ENCODE measurements around the gene HOXC10.
A peak's percentile ranks its signal among the peaks of the same experiment; 100 is the strongest.

Gene HOXC10

GRCh38 chr12:54004841-54005530, 20.0 kb downstream of the HOXC10 start:
- peaks cover 42% of the 10 kb centered on the region for H3K4me1 Mint-ChIP-seq
- H3K4me3 Mint-ChIP-seq, result peak overlapping the region; percentile 2 to 6
- DNase-seq, result no peak
- no peak for ATAC-seq
- no peaks in the 10 kb centered on the region for H3K9me3 Mint-ChIP-seq
- H3K27me3 Mint-ChIP-seq, result peaks cover 100% of the 10 kb centered on the region
- H3K27ac Mint-ChIP-seq, result no peak overlapping the region

GRCh38 chr12:54005531-54005852, 20.5 kb downstream of the HOXC10 start:
- ATAC-seq, result no peak
- DNase-seq, result no peak
- Mint-ChIP-seq H3K9me3 (no peaks in the 10 kb centered on the region), H3K4me1 (peaks cover 39% of the 10 kb centered on the region), H3K4me3 (peak overlapping the region; percentile 2 to 6), H3K27me3 (peaks cover 100% of the 10 kb centered on the region), H3K27ac (no peak overlapping the region)

- ATAC-seq (peak; percentile 74), DNase-seq (peak; percentile 83 to 85)
- Mint-ChIP-seq H3K4me1 (peaks cover 41% of the 10 kb centered on the region), H3K9me3 (no peaks in the 10 kb centered on the region), H3K4me3 (peak overlapping the region; percentile 86 to 87), H3K27ac (peak overlapping the region in 1 of 2 donors; percentile 92), H3K27me3 (peaks cover 100% of the 10 kb centered on the region)
Measured at GRCh38 chr12:54005853-54006558, 21.1 kb downstream of the HOXC10 start.

- Mint-ChIP-seq H3K4me1 (peaks cover 48% of the 10 kb centered on the region), H3K27me3 (peaks cover 100% of the 10 kb centered on the region), H3K27ac (no peak overlapping the region), H3K9me3 (no peaks in the 10 kb centered on the region), H3K4me3 (peak overlapping the region; percentile 86 to 87)
- ATAC-seq (no peak), DNase-seq (no peak)
Measured at GRCh38 chr12:54006559-54007220, 21.7 kb downstream of the HOXC10 start.

GRCh38 chr12:54007538-54008259, 22.8 kb downstream of the HOXC10 start:
- no peaks in the 10 kb centered on the region for H3K9me3 Mint-ChIP-seq
- DNase-seq, result no peak
- H3K4me1 Mint-ChIP-seq, result peaks cover 46% of the 10 kb centered on the region
- peaks cover 100% of the 10 kb centered on the region for H3K27me3 Mint-ChIP-seq
- H3K4me3 Mint-ChIP-seq, result no peak overlapping the region
- no peak for ATAC-seq
- no peak overlapping the region for H3K27ac Mint-ChIP-seq

GRCh38 chr12:54008260-54008552, 23.3 kb downstream of the HOXC10 start:
- H3K4me1 Mint-ChIP-seq, result peaks cover 45% of the 10 kb centered on the region
- ATAC-seq (no peak), DNase-seq (no peak)
- peak overlapping the region in 1 of 2 donors; percentile 8 for H3K27ac Mint-ChIP-seq
- peaks cover 100% of the 10 kb centered on the region for H3K27me3 Mint-ChIP-seq
- H3K9me3 Mint-ChIP-seq, result no peaks in the 10 kb centered on the region
- peak overlapping the region in 1 of 2 donors; percentile 13 for H3K4me3 Mint-ChIP-seq

- DNase-seq (no peak), ATAC-seq (peak; percentile 30)
- Mint-ChIP-seq H3K4me3 (peak overlapping the region; percentile 57 to 66), H3K4me1 (peaks cover 49% of the 10 kb centered on the region), H3K27ac (no peak overlapping the region), H3K27me3 (peaks cover 100% of the 10 kb centered on the region), H3K9me3 (no peaks in the 10 kb centered on the region)
Measured at GRCh38 chr12:54009171-54010052, 24.5 kb downstream of the HOXC10 start.

GRCh38 chr12:54010053-54010971, 25.4 kb downstream of the HOXC10 start:
- Mint-ChIP-seq H3K4me1 (peaks cover 55% of the 10 kb centered on the region), H3K4me3 (peak overlapping the region in 1 of 2 donors; percentile 57), H3K27ac (no peak overlapping the region), H3K27me3 (peaks cover 100% of the 10 kb centered on the region), H3K9me3 (no peaks in the 10 kb centered on the region)
- no peak for DNase-seq
- no peak for ATAC-seq

GRCh38 chr12:54010972-54011664, 26.2 kb downstream of the HOXC10 start:
- Mint-ChIP-seq H3K27ac (no peak overlapping the region), H3K9me3 (no peaks in the 10 kb centered on the region), H3K27me3 (peaks cover 100% of the 10 kb centered on the region), H3K4me1 (peaks cover 50% of the 10 kb centered on the region), H3K4me3 (peak overlapping the region; percentile 17 to 36)
- no peak for ATAC-seq
- DNase-seq, result no peak

- Mint-ChIP-seq H3K4me1 (peaks cover 42% of the 10 kb centered on the region), H3K9me3 (no peaks in the 10 kb centered on the region), H3K27me3 (peaks cover 100% of the 10 kb centered on the region), H3K4me3 (no peak overlapping the region), H3K27ac (no peak overlapping the region)
- ATAC-seq, result no peak
- DNase-seq, result no peak
Measured at GRCh38 chr12:54011665-54012532, 27.0 kb downstream of the HOXC10 start.

- H3K9me3 Mint-ChIP-seq, result no peaks in the 10 kb centered on the region
- no peak for ATAC-seq
- DNase-seq, result no peak
- peaks cover 48% of the 10 kb centered on the region for H3K4me1 Mint-ChIP-seq
- no peak overlapping the region for H3K27ac Mint-ChIP-seq
- peaks cover 100% of the 10 kb centered on the region for H3K27me3 Mint-ChIP-seq
- no peak overlapping the region for H3K4me3 Mint-ChIP-seq
Measured at GRCh38 chr12:54012631-54013409, 27.9 kb downstream of the HOXC10 start.

- H3K4me1 Mint-ChIP-seq, result peaks cover 51% of the 10 kb centered on the region
- H3K9me3 Mint-ChIP-seq, result no peaks in the 10 kb centered on the region
- H3K4me3 Mint-ChIP-seq, result peak overlapping the region; percentile 39 to 61
- no peak overlapping the region for H3K27ac Mint-ChIP-seq
- ATAC-seq (no peak), DNase-seq (no peak)
- peaks cover 96% of the 10 kb centered on the region for H3K27me3 Mint-ChIP-seq
Measured at GRCh38 chr12:54014377-54015017, 29.6 kb downstream of the HOXC10 start.

Data from stimulated activated naive CD8-positive, alpha-beta T cell treated with anti-CD3 and anti-CD28 coated beads, Interleukin-15, amount 100 ng/mL, for 72 hours (primary cell).